ENCODE results near the gene SLC7A8.

DNA sequence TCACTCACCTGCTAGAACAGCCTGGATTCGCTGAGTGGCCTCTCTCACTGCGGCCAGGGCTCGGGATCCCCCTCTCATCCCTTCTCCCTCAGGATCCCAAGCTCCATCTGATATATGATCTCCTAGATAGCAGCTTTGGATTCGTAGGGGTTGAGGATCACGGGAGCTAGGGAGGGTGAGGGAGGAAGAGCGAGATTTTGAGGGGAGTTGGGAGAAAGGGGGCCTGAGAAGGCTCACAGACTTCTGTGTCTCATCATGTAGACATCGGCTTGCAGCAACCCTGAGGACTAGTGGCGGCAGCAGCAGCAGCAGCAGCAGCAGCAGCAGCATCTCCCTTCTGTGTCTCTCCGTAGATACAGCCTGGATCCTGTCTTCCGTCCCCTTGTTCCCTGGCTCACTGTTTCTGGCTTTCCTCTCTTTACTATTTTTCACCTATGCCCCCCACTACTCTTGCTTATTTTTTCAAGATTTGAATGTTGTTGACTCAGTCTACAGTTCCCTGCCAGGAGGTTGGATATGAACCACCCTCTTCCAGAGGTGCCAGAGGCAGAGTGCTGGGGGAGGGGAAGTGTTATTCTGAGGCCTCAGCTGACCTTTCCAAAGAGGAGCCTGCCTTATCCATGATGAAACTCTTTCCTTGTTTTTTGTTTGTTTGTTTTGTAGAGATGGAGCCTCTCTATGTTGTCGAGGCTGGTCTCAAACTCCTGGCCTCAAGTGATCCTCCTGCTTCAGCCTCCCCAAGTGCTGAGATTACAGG is 78.7 kb downstream of the SLC7A8 start, which contains the start of gene CIROP:
- TF ChIP-seq, protein P1, sequence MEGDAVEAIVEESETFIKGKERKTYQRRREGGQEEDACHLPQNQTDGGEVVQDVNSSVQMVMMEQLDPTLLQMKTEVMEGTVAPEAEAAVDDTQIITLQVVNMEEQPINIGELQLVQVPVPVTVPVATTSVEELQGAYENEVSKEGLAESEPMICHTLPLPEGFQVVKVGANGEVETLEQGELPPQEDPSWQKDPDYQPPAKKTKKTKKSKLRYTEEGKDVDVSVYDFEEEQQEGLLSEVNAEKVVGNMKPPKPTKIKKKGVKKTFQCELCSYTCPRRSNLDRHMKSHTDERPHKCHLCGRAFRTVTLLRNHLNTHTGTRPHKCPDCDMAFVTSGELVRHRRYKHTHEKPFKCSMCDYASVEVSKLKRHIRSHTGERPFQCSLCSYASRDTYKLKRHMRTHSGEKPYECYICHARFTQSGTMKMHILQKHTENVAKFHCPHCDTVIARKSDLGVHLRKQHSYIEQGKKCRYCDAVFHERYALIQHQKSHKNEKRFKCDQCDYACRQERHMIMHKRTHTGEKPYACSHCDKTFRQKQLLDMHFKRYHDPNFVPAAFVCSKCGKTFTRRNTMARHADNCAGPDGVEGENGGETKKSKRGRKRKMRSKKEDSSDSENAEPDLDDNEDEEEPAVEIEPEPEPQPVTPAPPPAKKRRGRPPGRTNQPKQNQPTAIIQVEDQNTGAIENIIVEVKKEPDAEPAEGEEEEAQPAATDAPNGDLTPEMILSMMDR (IDR thresholded peaks at IDR 0.05): no peak
- TF ChIP-seq, protein P2, sequence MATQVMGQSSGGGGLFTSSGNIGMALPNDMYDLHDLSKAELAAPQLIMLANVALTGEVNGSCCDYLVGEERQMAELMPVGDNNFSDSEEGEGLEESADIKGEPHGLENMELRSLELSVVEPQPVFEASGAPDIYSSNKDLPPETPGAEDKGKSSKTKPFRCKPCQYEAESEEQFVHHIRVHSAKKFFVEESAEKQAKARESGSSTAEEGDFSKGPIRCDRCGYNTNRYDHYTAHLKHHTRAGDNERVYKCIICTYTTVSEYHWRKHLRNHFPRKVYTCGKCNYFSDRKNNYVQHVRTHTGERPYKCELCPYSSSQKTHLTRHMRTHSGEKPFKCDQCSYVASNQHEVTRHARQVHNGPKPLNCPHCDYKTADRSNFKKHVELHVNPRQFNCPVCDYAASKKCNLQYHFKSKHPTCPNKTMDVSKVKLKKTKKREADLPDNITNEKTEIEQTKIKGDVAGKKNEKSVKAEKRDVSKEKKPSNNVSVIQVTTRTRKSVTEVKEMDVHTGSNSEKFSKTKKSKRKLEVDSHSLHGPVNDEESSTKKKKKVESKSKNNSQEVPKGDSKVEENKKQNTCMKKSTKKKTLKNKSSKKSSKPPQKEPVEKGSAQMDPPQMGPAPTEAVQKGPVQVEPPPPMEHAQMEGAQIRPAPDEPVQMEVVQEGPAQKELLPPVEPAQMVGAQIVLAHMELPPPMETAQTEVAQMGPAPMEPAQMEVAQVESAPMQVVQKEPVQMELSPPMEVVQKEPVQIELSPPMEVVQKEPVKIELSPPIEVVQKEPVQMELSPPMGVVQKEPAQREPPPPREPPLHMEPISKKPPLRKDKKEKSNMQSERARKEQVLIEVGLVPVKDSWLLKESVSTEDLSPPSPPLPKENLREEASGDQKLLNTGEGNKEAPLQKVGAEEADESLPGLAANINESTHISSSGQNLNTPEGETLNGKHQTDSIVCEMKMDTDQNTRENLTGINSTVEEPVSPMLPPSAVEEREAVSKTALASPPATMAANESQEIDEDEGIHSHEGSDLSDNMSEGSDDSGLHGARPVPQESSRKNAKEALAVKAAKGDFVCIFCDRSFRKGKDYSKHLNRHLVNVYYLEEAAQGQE (IDR thresholded peaks at IDR 0.05; ENCODE audit: insufficient read depth in 1 of 2, low read depth in 2 of 2, low read length in 1 of 2): no peak
- TF ChIP-seq POLR2AphosphoS5 (IDR thresholded peaks at IDR 0.05; ENCODE audit: low read depth, low read length): no peak
